ENCODE results near the gene COX10.
"Not testable (repeated sequence)": the region's sequence is repeated elsewhere in the genome, so short reads cannot be mapped to it uniquely, and the experiment has no call there.

The COX10 gene

DNA sequence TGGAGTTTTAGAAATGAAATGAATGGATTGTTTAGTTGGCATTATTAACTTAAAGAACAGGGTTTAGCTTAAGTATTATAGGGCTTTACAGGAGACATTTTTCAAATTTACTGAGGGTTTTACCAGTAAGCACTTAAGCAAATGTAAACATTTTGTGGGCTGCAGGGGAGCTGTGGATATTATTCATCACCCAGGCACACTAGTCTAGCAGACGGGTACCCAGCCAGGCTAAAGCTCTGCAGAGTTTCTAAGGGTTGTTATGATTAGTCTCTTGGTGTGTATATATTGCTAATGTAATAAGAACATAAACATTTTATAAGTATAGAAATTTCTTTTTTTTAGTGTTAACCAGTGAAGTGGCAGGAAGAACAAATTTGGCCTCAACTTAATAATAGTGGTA lies 110.6 kb downstream of the COX10 start:
- DNase-seq = not testable (repeated sequence)

- DNase-seq = not testable (repeated sequence)
Observed at GRCh38 chr17:14182084-14182483, 112.8 kb downstream of the COX10 start.

DNA sequence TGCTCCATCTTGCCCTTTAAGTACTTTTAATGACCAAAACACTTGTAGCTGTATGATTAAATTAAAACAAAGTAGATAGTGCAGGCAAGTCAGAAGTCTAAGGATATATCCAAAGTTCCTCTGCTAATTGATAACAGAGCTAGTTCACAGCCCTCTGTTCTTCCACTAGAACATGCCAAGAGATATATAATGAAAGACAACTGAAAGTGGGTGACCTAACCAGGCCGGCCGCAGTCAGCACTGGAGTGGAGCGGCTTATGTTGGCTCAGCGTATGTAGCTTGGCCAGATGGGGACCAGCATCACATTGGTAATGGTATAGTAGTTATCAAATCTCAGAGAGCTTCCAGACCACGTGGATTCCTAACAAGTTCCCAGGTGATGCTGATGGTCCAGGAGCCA lies 115.2 kb downstream of the COX10 start:
- DNase-seq = not testable (repeated sequence)

GRCh38 chr17:14186443-14186842 lies 117.1 kb downstream of the COX10 start:
- DNase-seq = not testable (repeated sequence)

DNA sequence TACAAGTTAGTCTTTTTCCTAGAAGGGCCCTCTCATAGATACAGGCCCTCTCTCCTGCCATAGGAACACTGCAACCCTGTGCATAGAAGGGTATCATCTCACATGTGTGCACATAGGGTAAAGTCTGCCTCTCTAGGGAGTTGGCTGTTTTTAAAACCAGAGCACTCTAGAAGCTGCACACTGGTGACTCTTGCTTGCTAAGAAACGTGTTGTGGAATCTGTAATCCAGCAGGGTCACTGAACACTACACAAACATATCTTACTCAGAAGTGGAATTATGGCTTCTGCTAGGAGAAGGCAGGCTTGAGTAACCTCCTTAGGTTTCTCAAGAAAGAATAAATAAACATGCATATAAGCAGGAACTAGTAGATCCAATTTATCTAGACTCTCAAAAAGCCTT lies 121.5 kb downstream of the COX10 start:
- not testable (repeated sequence) for DNase-seq

DNA sequence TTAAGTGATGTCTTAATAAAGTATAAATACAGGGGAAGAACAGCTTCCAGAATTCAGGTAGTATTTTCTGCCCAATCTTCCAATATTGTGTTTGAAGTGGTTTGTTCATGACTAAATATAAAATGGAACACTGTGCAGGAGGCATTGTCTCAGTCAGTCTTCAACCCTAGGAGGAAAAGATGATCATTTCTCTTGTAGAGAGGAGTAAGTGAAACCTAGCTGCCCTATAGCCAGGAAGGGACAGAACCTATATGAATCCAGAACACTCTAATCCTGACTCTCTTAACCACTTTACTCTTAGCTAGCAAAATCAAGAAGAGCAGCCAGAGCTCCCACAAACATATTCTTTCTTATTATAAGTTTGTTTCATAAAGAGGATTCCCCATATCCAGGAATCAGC lies 122.2 kb downstream of the COX10 start:
- DNase-seq = not testable (repeated sequence)

DNA sequence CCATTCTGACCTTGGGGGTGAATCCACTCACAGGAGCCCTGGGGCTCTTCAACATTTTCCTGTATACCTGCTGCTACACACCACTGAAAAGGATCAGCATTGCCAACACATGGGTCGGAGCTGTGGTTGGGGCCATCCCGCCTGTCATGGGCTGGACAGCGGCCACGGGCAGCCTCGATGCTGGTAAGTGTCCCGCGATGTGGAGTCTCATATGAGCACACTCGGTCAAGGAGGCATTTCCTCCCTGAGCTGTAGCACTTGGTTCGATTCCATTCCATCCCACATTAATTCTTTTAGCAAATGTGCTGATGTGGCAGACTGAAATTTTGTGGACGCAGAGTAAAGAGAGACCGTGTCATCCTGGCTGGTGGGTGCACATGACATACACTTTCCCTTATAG lies 122.7 kb downstream of the COX10 start:
- DNase-seq = not testable (repeated sequence)

GRCh38 chr17:14192636-14193344 lies 123.5 kb downstream of the COX10 start:
- not testable (repeated sequence) for DNase-seq

DNA sequence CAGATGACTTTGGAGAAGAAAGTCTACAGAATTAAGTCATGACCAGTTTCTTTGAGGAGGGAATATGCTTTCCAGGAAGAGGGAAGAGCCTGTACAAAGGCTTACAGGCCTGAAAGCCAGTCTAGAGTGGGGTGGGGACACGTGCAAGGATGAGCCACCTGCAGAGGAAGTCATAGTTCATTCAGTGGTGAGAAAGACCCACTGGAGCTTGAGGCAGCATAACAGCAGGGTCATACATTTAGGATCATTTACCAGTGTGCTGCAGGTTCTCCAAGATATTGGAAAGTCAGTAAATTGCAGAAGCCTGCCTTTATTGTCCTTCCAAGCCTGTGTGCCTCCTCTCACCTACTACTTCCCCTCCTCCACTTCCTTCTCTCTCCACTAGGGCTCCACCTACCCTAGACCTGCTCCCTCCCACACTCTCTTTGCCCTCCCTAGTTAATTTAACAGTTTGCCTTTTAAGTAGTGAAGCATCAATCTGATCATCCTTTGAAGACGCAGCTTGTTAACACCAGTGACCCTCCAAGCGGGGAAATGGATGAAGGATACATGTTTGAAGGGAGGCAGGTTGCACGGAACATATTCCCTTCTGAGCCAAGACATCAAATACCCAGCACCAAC lies 127.2 kb downstream of the COX10 start:
- DNase-seq = no peak

- no peak for DNase-seq
Observed at GRCh38 chr17:14197057-14197456, 127.8 kb downstream of the COX10 start.

- DNase-seq = no peak
Observed at GRCh38 chr17:14197586-14197985, 128.3 kb downstream of the COX10 start.

- no peak for DNase-seq
Observed at GRCh38 chr17:14198013-14198412, 128.7 kb downstream of the COX10 start.

GRCh38 chr17:14198575-14198974 lies 129.3 kb downstream of the COX10 start:
- DNase-seq = no peak

- no peak for DNase-seq
Observed at GRCh38 chr17:14199601-14200000, 130.3 kb downstream of the COX10 start.

GRCh38 chr17:14200354-14200753 lies 131.1 kb downstream of the COX10 start:
- no peak for DNase-seq

DNA sequence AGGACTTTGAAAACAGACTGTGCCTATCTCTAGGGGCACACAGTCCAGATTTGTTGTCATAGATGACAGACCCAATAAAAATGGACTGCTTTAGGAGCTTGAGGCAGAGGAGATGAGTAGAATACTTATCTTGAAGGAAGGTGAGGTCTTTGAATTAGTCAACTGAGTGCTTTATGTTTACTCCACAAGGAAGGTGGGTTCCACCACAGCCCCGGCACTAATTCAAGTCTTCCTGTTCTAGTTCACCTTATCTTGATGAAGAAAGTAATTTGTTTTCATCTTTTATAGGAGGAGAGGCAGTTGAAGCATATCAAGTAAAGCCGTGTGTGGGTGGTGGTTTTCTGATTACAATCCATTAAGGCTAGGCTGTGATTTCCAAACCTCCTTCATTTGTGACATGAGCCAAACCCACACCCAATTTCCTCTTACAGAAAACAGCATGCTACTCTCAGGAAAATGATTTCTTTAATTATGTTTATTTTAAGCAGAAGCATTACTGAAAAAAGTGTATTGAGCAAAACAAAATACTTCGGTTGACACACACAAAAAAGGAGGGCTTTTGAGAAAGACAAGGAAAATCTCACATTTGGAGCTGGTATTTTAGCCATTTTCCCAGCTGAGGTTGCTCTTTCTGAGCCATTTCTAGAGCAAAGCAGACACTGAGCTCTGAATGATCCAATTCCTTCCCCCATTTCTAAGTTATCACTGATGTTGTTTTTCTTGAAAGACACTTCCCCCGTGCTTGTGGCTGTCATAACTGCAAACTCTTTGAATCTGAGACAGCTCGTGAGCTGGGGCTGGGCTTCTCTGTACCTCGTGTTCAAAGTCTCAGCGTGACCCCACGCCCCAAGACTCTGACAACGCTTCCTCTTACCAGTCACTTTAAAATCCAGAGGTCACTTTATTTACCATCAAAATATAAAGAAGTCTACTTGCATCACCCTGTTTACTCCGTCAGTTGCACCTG lies 132.0 kb downstream of the COX10 start:
- DNase-seq = no peak

GRCh38 chr17:14201988-14202380 lies 132.7 kb downstream of the COX10 start:
- DNase-seq = no peak

DNA sequence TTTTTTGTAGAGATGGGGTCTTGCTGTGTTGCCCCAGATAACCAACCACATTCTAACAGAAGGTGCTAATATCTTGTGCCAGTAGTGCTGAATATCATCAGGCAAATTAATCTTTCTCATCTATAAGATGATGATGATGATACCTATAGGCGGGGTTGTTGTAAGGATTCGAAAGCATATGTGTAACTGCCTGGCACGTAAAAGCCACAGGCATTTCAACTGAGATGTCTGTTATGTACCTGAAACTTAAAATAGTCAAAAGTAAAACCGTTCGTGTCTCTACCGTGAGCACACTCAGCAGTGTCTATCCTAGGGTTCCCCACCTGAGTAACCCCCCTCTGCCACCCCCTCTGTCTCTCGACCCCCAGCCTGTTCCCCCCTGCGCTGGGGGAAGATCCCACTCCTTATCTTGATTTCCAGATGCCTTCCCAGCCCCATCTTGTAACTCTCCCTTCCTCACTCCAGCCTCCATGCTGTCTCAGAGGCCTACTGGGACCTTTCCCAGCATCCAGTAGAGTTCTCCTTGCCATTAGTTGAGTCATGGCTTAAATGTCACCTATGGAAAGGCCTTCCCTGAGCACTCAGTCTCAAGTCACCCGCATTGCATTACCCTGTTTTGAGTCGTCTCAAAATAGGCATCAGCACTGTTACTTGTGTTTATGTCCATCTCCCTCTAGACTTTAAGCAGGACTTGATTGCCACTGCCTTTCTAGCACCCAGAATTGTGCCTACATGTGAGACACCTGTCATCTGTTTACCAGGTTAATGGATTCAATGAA lies 133.3 kb downstream of the COX10 start:
- DNase-seq = no peak

DNA sequence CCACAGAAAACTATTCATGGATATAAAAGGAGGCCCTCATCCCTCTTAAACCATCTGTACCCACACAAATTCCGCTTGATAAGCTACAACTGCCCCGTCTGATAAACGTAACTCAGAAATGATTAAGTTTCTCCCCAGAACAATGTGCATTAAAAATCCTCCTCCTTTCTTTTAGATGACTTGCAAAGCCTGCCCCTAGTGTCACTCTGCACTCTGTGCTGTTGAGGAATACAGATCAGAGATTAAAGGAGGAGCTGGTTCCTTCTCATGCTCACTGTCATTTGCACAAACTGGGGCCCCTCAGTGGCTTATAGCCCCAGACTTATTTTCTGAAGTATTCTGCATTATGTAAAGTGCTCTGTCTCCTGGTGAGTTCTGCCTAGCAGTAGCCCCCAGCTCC lies 134.1 kb downstream of the COX10 start:
- no peak for DNase-seq

- DNase-seq = no peak
Observed at GRCh38 chr17:14204084-14204483, 134.8 kb downstream of the COX10 start.

DNA sequence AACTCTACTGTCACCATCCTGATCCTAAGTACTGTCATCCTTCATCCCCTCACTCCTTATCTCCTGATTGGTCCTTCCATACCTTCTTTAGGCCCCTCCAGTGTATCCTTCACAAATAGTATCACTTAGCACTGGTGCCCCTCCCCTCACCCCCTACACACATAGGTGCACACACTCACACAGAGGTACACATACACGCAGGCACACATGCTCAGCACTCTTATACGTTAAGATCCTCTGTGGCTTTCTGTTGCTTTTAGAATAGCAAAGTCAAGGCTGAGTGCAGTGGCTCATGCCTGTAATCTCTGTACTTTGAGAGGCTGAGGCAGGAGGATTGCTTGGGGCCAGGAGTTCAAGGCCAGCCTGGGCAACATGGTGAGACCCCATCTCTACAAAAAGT lies 135.2 kb downstream of the COX10 start:
- DNase-seq = no peak

GRCh38 chr17:14205380-14205779 lies 136.1 kb downstream of the COX10 start:
- DNase-seq = no peak

DNA sequence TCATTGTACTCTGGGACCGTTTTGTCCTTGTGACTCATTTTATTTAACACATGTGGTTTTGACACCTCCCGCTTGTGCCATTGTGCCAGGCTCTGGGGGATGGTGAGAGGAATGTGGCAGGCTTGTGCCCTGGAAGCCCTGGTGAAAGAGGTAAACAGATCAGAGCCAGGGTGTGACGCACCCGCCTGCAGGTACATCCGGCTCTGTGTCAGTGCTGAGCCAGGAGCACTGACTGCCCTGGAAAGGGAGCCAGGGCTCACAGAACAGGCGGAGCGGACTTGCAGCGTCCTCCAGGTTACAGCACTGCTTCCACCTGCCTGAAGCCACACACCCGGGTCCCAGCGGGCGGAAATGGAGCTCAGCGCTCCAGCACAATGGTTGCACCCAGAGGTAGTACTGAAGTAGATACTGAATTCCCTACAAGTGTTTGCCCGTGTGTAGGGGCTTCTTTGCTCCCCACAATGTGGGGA lies 136.7 kb downstream of the COX10 start:
- DNase-seq = no peak
